HG02571 (cell line): ENCODE data around the gene ERF.

Source experiments
- ATAC-seq: cut with Tn5 transposase; IDR thresholded peaks from one replicate; pipeline ENCODE4 v1.9.1; 2021; ENCODE audit warnings: mild to moderate bottlenecking, moderate library complexity; ENCODE audit not compliant: unreplicated experiment

Gene ERF

GRCh38 chr19:42287017-42287826 is 32.3 kb upstream of the ERF start:
- ATAC-seq, result no peak

- ATAC-seq, result no peak
Observed at GRCh38 chr19:42286349-42287016, 31.6 kb upstream of the ERF start.

GRCh38 chr19:42285988-42286348 is 31.0 kb upstream of the ERF start:
- ATAC-seq, result no peak

DNA sequence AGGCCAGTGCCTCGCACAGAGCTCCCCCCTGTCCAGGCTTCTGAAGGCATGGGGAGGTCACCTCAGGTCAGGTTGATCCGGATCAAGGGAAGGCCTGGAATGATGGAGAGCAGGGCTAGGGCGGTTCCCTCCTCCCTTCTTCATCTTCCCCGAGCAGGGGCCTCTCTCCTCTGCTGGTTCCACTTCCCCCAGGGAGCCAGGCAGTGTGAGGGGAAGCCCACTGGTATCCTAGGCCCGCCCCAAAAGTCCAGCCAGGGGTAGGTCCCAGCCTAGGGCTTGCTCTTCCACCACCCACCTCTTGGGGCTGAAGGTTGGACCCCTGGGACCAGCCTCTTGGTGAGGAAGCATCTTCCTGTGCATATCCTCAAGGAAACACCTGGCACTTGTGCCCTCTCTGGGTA is 30.6 kb upstream of the ERF start:
- no peak for ATAC-seq

DNA sequence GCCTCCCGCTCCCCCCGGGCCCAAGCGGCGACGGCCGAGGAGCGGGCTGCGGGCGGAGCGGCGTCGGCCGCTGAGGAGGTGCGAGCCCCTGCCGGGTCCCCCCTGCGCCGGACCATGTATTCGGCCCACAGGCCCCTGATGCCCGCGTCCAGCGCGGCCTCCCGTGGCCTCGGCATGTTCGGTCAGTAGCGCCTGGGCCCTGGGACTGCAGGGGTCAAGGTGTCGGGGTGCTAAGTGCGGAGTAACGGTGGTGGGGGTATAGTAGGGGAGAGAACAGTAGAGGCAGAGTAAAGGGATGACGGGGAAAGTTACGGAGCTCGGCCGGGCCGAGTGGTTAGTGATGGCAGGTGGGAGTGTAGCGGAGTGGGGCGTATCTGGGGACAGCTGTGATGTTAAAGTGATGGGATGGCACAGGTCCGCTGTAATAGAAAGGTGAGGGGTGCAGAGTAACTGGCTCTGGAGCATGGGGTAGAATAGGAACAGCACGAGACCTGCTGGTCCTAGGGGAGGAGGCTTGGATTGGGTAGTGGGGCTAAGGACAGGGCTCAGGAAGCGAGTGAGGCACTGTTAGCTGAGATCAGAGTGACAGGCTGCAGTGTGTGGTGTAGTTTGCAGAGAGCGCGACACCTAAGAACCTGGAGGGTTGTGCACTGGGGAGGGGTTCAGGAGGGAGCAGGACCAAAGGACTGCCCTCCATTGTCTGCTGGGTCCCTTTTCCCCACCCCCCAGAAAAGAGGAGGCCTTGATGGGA is 29.8 kb upstream of the ERF start:
- ATAC-seq, result no peak

- ATAC-seq, result peak; percentile 32
Observed at GRCh38 chr19:42284066-42284501, 29.2 kb upstream of the ERF start.

- ATAC-seq, result peak; percentile 42
Observed at GRCh38 chr19:42283188-42284065, 28.5 kb upstream of the ERF start.

GRCh38 chr19:42282819-42283187 is 27.9 kb upstream of the ERF start:
- ATAC-seq, result no peak

DNA sequence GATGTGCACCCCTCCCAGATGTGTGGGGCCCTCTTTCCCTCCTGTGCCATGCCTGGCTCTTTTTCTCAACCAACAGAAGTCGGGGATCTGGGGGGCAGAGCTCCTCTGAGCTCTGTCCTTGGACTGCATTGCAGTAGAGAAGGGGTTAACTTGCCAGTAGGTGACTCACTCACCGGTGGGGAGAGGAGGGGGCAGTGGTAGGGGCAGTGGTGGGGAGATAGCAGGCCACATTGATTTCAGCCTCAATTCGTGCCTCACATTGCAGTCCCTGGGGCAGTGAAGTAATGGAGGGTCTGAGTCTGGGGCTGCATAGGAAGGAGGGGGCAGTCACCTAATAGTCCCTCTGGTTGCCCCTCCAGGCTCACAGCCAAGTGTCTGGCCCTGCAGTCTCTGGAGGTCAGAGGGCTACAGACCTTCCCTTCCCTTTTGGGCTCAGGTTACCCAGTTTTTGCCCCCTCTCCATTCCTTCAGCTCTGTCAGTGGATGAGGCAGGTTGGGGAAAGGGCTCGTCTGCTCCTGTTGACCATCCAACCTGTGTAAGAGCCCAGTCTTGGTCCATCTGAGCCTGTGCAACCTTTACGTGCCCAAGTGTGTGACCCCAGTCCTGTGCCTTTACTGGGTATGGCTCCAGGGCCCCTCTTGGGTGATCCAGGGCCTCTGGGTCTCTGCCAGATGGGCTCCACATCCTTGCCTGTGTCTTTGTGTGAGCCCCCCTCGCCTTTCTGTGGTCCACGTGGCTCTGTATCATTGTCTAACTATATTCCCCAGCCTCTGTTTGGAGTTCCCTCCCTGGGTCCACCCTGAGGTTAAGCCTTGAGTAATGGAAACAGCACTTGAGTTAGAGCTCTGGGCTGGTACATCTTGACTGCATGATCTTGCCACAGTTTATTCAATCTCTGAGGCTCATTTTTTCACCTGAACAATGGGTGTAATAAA is 27.2 kb upstream of the ERF start:
- no peak for ATAC-seq

DNA sequence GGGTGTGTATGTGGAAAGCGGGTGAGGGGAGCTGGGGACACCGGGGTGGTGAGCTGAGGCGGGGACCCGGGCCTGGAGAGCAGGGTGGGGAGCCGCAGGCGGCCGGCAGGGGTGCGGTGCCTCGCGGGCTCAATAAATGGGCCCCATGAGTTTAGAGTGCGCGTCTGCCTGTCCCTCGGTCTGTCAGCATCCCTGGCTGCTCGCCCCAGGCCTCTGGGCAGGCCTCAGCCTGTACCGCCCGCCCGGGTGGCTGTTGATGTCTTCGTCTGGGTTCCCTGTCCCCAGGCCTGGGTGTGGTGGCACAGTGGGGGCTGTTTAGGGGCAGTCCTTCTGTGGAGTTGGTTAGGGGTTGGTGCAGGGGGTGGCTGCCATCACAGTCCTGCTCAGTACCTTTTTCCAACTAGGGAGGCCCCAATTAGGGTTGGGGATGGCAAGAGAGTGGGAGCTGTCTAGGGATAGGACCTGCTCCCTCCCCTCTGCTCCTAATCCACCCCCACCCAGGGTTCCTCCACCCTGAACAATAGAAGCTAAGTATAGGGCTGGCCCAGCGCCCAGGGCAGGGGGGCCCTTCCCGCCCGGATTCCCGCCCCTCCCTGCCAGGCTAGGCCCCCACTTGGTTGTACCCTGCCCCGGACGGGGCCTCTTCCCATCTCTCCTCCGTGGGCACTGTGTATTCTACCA is 26.4 kb upstream of the ERF start:
- ATAC-seq, result no peak

GRCh38 chr19:42280815-42281145 is 25.9 kb upstream of the ERF start:
- no peak for ATAC-seq

GRCh38 chr19:42279902-42280814 is 25.2 kb upstream of the ERF start:
- ATAC-seq, result no peak

DNA sequence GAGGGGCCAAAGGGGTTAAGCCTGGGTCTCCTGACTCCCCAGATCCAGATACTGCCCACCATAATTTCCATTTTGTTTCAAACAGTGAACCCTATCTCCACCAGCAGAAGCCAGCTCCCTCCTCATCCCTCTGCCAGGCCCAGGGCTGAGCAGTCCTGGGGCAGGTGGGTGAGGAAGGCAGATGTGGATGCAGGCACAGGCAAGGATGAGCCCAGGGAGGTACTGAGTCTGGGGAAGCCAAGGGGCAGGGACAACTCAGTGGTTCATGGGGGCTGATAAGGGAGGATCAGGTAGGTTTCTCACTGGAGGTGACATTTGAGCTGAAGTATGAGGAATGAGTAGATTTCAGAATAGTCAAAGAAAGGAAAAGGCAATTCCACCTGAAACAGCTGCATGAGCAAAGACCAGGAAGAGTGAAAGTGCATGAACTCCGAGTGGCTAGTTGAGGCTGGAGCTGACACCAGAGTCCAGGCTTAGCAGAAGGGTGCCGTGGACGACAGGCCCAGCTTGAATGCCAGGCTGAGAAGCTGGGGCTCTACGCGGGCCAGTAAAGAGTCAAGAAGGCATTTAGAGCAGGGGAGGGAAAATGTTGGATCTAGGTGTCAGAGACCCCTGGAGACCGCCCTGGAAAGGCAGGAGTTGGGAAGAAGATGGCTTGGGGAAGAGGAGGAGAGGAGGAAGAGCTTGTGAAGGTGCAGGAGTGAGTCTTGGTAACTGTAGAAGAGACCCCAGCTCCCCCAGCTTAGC is 24.4 kb upstream of the ERF start:
- no peak for ATAC-seq

DNA sequence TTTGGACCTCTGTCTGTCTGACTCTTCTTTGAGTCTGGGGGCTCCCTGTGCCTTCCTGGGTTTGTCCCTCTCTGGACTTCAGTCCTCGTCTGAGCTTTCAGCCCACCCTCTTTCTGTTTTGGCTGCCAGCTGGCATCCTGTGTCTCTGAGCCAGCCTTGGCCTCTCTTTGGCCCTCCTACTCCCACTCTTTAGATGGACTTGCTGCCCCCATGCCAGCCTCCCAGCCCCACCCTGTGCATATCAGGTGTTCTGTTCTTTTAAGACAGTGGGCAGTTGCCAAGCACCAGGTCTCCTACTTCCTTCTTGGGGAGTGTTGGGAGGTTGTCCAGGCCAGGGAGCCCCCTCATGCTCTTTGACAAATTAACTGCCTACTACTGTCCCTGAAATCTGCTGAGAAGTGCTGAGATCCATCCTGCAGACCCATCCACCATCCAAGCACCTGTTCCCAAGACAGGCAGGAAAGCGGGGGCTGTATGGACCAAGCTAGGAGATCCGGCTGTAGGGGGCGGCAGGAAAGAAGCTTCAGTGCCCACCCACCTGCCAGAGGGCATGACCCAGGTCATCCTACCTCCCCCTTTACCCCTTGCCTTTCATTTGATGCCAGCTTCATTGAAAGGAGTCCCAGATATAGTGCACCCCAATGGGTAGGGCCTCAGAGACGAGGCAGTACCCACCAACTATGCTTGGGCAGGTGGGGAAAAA is 23.7 kb upstream of the ERF start:
- no peak for ATAC-seq

- ATAC-seq, result no peak
Observed at GRCh38 chr19:42277821-42278451, 23.0 kb upstream of the ERF start.

DNA sequence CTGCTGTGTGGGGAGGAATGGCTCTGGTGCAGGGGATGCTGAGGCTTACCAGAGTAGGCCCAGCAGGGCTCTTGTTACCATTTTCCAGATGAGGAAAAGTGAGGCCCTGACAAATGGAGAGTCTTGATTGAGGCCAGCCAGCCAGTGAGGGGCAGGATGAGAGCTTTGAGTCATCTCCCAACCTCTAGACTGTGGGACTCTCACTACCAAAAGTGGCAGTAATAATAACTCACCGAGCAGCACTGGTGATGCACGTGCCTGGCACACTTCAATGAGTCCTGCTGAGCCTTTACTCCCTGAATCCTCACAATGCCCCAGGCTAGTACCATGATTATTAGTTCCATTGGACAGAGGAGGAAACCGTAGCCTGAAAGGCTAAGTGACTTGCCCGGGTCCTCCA is 21.9 kb upstream of the ERF start:
- no peak for ATAC-seq

DNA sequence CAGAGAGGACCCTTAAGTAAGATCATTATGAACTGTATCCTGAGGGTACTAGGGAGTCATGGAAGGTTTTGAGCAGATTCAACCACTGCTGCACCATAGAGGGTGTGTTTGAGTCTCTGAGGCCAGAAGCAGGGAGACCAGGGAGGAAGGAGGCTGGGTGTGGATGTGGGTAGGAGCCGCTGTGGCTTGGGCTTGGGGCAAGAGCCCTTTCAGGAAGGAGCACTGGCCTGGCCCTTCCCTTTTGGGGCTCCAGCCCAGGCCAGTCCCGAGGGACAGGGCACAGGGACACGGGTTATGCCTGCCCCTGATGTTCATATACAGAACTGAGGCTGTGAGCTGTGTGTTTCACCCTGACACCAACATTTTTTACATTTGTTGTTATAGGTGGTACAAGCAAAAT is 21.4 kb upstream of the ERF start:
- no peak for ATAC-seq
